ENCODE data around the gene CCDC102B.
"Not testable (repeated sequence)": the region's sequence is repeated elsewhere in the genome, so short reads cannot be mapped to it uniquely, and the experiment has no call there.

CCDC102B gene

DNA sequence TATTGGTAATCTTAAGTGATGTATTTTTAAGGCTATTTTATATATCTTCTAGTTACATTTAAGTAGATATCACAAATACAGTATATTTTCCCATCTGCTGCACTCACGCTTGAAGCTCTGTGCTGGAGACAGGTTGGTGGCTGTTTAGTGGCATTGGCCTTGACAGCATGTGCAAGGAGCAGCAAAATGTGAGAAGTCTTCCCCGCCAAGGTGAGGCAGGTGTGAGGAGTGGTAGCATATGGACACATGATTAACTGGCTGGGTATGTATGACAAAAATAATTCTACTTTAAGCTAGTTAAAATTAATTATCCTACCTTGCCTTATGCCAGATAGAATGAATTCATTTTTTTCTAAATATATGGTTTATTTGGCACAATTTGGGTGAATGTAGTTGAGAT lies 117.2 kb downstream of the CCDC102B start:
- DNase-seq = no peak

- no peak for DNase-seq
Observed at GRCh38 chr18:68916734-68917133, 118.9 kb downstream of the CCDC102B start.

- no peak for DNase-seq
Observed at GRCh38 chr18:68918216-68918615, 120.3 kb downstream of the CCDC102B start.

- no peak for DNase-seq
Observed at GRCh38 chr18:68919900-68920299, 122.0 kb downstream of the CCDC102B start.

DNA sequence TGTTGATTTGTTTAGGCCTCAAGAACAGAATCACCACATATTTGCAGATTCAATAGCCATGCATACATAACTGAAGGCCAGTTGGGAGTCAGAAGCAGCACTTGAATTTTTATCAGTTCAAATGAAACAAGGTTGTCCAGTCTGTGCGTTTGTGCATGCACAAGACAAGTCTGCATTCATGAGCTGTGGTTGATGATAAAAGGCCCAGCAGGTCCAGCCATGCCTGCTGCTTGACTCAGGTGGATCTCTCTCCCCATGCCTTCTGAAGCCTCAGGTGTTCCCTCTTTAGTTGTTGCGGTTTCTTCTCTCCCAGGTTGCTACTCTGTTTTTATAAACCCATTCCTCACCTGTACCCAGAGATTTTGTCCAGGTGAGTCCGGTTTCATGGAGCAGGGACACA lies 124.5 kb downstream of the CCDC102B start:
- DNase-seq = no peak

GRCh38 chr18:68925268-68925667 lies 127.4 kb downstream of the CCDC102B start:
- no peak for DNase-seq

DNA sequence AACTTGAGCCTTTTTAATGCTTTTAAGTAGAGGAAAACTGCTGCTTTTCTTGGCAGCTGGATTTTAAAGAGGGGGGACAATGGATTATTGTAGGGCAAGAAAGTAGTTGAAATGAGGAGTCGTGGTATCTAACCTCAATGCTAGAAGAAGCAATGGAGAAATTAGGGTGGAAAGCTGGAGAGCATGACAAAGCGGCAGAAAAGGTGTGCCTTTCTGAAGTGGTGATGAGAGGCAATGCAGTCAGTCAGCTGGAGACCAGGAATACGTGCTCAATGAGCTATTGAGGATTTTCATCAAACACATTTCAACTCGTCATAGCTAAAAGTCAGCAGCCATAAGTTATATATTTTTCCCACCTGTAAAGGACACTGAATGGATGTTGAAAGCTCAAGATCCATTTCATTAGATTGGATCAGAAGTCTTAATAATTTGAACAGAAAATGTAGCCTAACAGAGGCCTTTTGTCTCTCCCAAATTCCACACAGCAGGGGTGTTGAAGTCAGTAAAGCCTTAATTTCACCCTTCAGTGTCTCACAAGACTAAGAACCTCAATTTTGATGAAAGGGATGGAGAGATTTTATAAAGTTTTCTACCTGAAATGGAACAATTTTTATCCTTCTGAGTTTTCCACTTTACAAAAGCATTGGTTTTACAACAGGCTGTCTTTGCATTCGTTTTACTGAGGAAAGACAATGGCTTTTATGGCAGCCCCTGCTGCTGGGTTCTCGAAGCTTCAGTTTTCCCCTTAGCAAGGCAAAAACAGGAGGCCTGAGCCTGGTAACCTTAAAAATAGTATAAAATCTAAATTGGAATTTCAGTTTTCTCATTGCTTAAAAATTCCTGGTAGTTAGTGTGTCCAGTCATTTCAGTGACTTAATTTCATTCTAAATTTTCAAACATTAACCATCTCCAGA lies 131.1 kb downstream of the CCDC102B start:
- no peak for DNase-seq

GRCh38 chr18:68935686-68936085 lies 137.8 kb downstream of the CCDC102B start:
- DNase-seq = no peak

- DNase-seq = peak; percentile 29
Observed at GRCh38 chr18:68937029-68937599, 139.2 kb downstream of the CCDC102B start.

DNA sequence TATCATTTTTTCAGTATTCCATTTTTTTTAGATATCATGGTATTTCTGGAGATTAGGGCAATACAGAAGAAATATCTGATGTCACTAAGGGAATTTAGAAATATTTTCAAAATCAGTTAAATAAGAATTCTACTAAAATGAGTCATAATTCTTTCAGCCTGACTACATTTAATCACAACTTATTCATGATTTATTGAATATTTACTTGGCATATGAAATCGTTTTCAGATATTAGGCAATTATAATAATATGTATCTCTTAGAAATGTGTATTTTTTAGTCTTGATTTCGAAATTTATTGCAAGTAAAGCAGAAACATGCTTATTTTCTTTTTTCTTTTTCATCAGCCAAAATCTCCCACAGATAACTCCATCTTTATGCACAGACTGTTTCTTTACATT lies 142.2 kb downstream of the CCDC102B start:
- no peak for DNase-seq

- no peak for DNase-seq
Observed at GRCh38 chr18:68940754-68941153, 142.9 kb downstream of the CCDC102B start.

DNA sequence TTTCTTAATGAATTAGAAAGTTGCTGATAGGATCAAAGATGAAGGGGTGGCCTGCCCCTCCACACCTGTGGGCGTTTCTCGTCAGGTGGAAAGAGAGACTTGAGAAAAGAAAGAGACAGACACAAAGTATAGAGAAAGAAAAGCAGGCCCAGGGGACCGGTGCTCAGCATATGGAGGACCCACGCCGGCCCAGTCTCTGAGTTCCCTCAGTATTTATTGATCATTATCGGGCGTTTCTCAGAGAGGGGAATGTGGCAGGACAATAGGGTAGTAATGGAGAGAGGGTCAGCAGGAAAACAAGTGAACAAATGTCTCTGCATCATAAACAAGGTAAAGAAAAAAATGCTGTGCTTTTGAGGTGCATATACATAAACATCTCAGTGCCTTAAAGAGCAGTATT lies 144.3 kb downstream of the CCDC102B start:
- no peak for DNase-seq

DNA sequence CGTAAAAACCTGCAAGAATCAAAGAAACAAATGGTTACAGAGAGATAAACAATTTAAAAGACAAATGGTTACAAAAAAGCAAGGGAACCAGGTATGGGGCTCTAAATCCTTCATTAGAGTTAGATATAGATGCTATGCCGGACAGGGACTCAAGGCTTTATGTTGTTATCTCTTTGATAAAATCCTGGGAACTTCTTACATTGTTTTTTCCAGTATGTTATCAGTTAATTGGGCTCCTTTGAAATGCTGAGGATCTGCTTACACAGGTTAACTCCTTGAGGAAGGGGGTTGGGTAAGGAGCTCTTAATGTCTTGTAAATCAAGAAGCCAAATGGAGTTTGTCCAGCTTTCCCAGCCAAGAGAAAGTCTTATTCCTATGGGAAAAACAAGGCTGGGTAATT lies 146.0 kb downstream of the CCDC102B start:
- DNase-seq = not testable (repeated sequence)

DNA sequence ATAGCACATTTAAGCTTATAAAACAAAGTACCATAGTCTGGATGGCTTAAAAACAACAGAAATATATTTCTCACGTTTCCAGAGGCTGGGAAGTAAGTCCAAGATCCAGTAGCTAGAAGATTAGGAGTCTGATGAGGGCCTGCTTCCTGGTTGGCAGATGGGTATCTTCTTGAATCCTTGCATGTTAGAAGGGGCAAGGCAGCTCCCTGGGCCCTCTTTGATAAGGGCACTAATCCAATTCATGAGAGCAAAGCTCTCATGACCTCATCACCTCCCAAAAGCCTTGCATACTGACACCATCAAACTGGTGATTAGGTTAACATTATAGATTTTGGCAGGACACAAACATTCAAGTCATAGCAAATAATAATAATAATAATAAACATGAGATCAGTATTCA lies 146.4 kb downstream of the CCDC102B start:
- DNase-seq = no peak

DNA sequence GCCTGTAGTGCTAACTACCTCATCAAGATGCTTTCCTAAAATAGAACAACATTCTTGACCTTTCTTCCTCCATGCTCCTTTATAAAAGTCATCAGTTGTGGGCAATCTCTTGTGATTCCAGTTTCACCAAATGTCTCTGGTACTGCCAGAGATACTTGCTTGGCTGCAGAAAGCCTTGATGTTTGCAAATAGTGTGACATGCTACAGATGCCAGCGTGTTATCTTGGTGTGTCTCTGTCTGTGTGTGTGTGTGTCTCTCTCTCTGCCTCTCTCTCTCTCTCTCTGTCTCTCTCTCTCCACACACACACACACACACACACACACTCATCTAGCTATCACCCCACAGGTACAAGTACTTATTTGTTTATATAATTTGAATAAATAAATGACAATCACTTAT lies 146.9 kb downstream of the CCDC102B start:
- DNase-seq = no peak

DNA sequence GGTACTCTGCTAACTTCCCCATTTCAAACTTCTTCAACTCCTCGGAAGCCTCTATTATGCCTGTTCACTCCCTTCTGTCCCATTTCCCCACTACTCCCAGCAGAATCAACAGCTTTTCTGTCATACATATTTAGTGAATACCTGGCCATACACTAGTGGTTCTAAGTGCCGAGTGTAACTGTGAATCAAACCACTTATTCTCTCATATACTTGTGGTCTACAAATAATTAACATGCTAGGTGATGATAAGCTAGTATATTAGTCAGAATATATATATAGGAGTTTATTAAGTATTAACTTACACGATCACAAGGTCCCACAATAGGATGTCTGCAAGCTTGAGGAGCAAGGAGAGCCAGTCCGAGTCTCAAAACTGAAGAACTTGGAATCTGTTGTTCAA lies 150.7 kb downstream of the CCDC102B start:
- no peak for DNase-seq

DNA sequence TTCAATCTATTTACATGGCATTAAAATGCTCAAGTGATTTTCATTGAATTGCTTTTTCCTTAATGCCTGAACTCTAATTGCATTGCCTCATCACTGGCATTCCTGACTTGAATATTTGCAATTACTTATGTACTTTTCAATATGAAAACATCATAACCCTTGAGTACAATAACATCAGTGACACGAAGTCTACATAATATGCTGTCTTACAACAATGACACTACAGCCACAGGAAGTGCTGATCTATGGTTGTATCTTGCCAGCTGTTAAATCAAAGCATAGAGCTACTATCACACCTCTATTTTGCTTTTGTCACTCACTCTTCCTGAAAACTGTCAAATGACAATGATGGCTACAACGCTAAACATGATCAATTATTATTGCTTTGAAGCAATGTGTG lies 156.9 kb downstream of the CCDC102B start:
- no peak for DNase-seq

GRCh38 chr18:68956650-68957049 lies 158.8 kb downstream of the CCDC102B start:
- no peak for DNase-seq

GRCh38 chr18:68960355-68960754 lies 162.5 kb downstream of the CCDC102B start:
- no peak for DNase-seq

DNA sequence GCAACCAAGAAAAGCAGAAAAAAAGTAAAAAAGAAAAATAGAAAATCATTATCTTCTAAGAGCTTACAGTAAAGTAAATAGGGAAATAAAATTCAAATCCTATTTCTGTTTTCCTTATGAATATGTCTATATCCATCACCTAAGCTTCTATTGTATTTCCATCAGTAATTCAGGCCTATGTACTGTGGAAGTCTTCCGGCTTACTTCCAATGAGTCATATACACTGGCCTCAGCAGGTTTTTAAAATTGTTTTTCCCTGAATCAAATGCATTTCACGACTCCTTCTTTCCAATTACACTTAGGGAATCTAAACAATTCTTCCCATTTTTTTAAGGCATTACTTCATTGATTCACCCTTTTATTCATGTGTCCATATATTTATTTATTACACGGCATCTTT lies 164.7 kb downstream of the CCDC102B start:
- DNase-seq = no peak

DNA sequence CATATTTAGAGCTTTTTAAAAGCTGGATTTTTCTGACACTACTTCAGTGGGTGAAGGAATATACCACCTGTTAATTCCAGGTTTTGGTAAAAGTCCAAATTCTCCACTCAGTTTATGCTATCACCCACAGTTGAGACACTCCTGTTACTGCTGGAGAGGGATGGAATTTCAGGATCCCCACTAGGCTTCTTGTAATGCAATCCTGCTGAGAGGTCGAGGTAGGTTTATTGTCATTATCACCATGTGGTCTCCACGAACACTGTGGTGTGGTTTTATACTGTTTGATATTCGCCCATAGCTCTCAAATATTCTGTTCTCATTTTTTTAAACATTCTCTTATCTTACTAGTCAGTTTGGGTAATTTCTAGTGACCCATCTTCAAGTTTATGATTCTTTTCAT lies 167.9 kb downstream of the CCDC102B start:
- no peak for DNase-seq

DNA sequence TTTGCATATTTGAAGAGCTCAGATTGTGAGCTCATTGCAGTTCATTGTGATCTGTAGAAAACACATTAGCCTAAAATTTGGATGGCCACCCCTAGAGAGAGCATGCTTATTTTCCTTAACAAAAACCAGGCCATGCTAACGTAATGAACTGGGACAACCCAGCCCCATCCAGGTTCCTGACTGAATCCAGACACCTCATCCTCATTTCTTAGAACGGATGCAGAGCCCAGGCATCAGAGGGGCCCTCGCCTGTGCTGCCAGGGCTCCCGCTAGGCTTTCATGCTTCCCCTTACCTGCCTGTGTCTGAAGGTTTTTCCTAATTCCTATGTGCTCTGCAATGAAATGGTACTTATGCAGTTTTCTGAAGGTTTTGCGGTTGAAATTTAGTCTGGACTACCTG lies 171.1 kb downstream of the CCDC102B start:
- DNase-seq = no peak

- DNase-seq = no peak
Observed at GRCh38 chr18:68972176-68972575, 174.3 kb downstream of the CCDC102B start.

DNA sequence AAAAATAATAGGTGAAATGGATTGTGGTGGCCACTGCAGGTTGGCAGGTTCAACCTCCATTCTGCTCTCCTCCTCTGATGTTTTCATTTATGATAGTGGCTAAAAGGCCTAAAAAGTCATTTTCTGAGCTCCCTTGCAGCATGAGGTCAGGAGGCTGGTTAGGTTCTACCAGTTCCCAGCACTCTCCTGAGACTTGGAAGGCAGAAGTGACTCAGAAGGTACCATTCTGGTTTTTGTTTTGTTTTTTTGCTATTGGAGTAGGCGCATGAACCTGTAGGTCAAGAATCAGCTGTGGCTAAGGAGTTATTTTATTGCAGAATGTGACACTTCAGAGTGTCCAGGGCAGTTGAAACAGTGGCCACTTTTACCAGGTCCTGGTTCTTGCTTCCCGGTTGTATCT lies 181.9 kb downstream of the CCDC102B start:
- DNase-seq = no peak

- no peak for DNase-seq
Observed at GRCh38 chr18:68983126-68983525, 185.2 kb downstream of the CCDC102B start.

Measured in NCI-H2107 (cell line).